Measurements from ENCODE around the gene TMEM63A.

GRCh38 chr1:225814381-225814780 lies 67.8 kb downstream of the TMEM63A start:
- no peak for TF ChIP-seq EZH2 (IDR thresholded peaks at IDR 0.05; ENCODE audit: borderline replicate concordance, low read depth, low read length, severe bottlenecking)
- TF ChIP-seq POLR2AphosphoS5 (IDR thresholded peaks at IDR 0.05; ENCODE audit: insufficient read depth, low read depth, low read length), result no peak
- no peak for TF ChIP-seq POLR2A (IDR thresholded peaks at IDR 0.05; ENCODE audit: low read depth, low read length)
- no peak for TF ChIP-seq CTCF (IDR thresholded peaks at IDR 0.05; ENCODE audit: extremely low read depth in 1 of 2, insufficient read depth in 1 of 2, low read depth in 1 of 2, low read length in 2 of 2)
- no peak for TF ChIP-seq MAX (IDR thresholded peaks at IDR 0.05; ENCODE audit: insufficient read depth, insufficient read length)
- no peak for TF ChIP-seq FOS (IDR thresholded peaks at IDR 0.05; ENCODE audit: borderline replicate concordance, insufficient read depth, low read length)
- TF ChIP-seq JUN (IDR thresholded peaks at IDR 0.05; ENCODE audit: borderline replicate concordance, insufficient read depth, insufficient read length, low read depth), result no peak

Measured in endothelial cell of umbilical vein (primary cell).